Gastroesophageal sphincter (tissue), 3 donors: ENCODE measurements around the gene QPCT.

ENCODE experiments used
- CTCF ChIP-seq, 4 experiments: fragments of 200-600 bp in 2 of 4; fragments of 450-650 bp in 2 of 4; sonication (generic) in 1 of 4; IDR thresholded peaks; one replicate each; pipeline ENCODE4 v1.5.1; 2017 to 2019; ENCODE audit warnings: antibody characterized with exemption in 4 of 4, mild to moderate bottlenecking in 2 of 4, moderate library complexity in 2 of 4
- EP300 ChIP-seq: sonication (generic); formaldehyde crosslinking; IDR thresholded peaks from one replicate; pipeline ENCODE4 v1.6.1; 2017; ENCODE audit warnings: antibody characterized with exemption, mild to moderate bottlenecking
- POLR2A ChIP-seq, 2 donors: fragments of 450-650 bp; IDR thresholded peaks; one replicate each; pipeline ENCODE4 v1.6.1; 2017; ENCODE audit warnings: antibody characterized with exemption in 2 of 2, mild to moderate bottlenecking in 2 of 2, moderate library complexity in 1 of 2
- POLR2AphosphoS5 ChIP-seq: sonication (generic); formaldehyde crosslinking; IDR thresholded peaks from one replicate; pipeline ENCODE4 v1.6.1; 2017; ENCODE audit warnings: antibody characterized with exemption

GRCh38 chr2:37300146-37300545 is 44.3 kb upstream of the QPCT start:
- TF ChIP-seq CTCF (IDR thresholded peaks at IDR 0.05) = no peak
- TF ChIP-seq POLR2AphosphoS5 = no peak
- no peak for TF ChIP-seq POLR2A (IDR thresholded peaks at IDR 0.05)
- no peak for TF ChIP-seq EP300
